GM18507 (cell line): ENCODE results near the gene UFD1.

Experiments
- DNase-seq: peaks from one replicate; pipeline ENCODE4 v3.0.0; 2011; ENCODE audit warnings: low read depth; ENCODE audit not compliant: insufficient read length; ENCODE audit errors: extremely low spot score
- FAIRE-seq: peaks from 2 replicates; lab custom pipeline; 2011; peaks lifted over from hg19 to GRCh38; lab: Jason Lieb, UNC

Gene UFD1

DNA sequence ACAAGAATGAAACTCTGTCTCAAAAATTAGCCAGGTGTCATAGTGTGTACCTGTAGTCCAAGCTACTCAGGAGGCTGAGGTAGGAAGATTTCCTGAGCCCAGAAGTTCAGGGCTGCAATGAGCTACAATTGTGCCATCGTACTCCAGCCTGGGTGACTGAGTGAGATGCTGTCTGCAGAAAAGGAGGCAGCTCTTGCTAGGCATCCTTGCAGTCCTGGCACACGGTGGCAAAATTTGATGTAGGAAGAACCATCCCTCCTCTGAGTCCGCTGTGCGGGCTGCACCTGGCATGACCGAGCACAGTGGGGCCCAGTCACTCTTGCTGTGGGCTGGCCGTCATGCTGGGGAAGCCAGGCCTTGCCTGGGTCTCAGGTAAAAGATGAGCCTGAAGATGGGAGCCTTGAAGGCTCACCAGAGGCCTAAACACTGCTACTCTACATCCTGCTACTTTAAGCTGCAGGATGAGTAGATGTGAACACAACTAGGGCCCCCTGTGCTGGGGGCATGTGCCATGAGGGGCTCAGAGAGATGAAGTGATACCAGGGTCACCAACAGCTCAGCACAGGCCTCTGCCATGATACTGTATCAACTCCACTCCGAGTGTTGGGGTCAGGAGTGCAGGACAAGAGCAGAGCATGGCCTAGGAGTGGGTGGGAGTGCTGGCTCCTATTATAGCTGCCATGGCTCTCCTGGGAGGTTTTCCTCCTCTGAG is 19.3 kb upstream of the UFD1 start:
- FAIRE-seq (no peak), DNase-seq (no peak)

DNA sequence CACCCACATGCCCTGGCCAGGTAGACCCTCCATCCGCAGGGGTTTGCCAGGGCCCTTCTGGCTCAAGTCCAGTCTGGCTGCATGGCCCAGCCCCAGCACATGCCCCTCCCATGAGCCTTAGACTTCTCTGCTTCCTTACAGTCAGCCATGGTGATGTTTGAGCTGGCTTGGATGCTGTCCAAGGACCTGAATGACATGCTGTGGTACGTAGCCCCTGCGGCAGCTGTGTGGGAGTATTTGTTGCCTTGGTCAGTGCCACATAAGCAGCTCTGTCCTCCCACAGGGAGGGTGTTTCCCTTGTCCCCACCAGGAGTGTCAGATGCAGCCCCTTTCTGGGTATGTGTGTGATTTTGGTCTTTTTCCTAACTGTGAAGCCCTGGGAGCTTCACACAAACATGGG is 18.3 kb upstream of the UFD1 start:
- DNase-seq (no peak), FAIRE-seq (no peak)

DNA sequence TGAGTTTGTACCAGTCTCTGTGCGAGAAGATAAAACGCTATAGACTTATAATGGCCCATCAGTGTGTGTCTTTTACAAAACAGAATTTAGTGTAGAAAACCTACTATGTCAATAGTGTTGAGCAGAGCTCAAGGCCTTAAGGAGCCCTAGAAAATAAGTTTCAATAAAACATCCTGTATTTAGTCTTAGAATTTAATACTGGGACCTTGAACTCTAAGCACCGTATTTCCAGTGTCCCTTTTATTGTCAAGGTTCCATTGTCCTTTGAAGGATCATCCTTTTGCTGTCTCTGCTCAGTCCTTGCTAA is 17.3 kb upstream of the UFD1 start:
- no peak for DNase-seq
- no peak for FAIRE-seq

DNA sequence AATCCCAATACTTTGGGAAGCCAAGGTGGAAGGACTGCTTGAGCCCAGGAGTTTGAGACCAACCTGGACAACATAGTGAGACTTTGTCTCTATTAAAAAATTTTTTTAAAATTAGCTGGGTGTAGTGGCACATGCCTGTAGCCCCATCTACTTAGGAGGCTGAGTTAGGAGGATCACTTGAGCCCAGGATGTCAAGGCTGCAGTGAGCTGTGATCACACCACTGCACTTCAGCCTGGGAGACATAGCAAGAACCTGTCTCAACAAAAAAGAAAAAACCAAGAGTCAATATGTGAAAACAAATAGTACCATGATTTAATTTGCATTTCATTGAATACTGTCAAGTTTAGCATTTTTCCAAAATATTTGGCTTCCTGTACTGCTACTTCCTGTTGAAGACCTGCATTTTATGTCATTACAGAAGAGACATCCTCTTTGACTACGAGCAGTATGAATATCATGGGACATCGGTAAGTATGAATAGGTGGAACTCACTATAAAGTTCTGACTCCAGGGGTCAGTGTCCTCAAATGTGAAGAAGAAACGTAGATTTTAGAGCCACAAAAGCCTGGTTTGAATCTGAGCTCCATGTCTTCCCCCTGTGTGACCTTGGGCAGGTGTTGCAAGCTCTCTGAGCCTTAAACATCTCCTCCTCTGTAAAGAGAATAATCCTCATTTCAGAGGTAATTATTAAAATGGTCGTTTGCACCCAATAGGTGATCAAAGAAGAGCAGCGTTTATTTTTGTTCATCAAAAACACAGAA is 16.8 kb upstream of the UFD1 start:
- FAIRE-seq (no peak), DNase-seq (no peak)

DNA sequence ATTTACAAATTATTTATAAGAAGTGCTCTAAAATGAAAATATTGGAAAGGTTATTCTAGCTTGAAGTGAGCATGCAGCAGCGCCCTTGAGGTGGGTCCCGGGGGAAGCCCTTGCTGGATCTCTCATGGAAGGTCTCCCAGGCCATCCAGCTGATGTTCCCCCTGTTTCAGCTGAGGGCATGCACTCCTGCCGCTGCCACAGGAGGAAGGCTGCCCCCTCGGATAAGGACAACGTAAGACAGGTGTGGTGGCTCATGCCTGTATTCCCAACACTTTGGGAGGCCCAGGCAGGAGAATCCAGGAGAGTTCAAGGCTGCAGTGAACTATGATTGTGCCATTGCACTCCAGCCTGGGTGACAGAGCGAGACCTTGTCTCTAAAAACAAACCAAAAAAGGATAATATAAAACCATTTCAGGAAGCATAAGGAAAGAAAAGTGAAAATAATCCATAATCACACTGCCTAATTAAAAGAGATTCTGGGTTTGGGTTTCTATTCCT is 15.7 kb upstream of the UFD1 start:
- DNase-seq: no peak

DNA sequence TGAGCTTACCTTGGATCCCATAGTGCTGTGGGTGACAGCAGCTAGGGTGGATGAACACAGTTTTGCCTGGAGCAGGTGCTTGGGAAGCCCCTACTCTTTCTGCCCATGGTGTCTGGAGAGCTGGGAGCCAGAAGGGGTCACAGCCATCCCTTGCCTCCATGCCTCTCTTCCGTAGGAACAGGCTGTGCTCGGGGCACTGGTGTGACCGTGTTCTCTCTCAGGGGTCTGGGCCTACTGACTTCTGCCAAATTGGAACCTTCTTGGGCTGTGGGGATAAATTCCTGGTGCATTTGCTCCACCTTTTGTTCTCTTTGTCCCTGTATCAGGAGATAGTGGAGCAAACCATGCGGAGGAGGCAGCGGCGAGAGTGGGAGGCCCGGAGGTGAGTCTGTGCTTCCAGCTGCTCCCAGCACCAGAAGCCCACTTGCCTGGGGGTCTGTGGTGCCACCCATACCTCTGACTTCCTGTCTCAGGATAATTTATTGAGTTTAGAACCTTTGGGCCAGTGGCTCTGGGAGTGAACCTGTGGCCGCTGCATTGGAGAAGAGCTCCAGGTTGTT is 15.1 kb upstream of the UFD1 start:
- FAIRE-seq: no peak
- no peak for DNase-seq

More for the DNA sequence above, 15.7 kb upstream of the UFD1 start:
- FAIRE-seq: no peak

DNA sequence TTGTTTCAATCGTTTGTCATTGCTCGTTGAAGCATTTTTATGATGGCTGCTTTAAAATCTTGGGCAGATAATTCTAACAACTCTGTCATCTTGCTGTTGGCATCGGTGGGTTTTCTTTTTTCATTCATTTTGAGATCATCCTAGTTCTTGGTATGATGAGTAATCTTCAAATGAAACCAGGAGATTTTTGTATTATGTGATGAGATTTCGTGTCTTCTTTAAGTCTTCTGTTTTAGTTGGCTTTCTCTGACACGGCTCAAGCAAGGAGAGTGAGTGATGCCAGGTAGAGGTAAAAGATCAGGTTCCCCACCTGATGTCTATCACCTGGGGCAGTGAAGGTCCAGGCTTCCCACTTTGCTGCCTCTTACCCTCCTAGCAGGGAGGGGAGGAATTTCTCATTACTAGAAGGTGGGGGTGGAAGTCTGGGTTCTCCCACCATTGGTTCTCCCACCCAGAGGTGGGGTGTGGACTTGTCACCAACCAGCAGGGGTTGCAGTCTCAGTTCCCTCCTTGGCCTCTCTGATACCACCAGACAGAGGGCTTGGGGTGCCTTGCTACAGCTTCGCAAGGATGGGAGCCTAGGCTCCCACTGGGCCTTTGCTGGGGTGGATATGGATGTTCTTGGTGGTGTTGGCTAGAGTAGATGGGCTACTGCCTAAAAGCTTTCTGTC is 13.6 kb upstream of the UFD1 start:
- no peak for DNase-seq
- no peak for FAIRE-seq

DNA sequence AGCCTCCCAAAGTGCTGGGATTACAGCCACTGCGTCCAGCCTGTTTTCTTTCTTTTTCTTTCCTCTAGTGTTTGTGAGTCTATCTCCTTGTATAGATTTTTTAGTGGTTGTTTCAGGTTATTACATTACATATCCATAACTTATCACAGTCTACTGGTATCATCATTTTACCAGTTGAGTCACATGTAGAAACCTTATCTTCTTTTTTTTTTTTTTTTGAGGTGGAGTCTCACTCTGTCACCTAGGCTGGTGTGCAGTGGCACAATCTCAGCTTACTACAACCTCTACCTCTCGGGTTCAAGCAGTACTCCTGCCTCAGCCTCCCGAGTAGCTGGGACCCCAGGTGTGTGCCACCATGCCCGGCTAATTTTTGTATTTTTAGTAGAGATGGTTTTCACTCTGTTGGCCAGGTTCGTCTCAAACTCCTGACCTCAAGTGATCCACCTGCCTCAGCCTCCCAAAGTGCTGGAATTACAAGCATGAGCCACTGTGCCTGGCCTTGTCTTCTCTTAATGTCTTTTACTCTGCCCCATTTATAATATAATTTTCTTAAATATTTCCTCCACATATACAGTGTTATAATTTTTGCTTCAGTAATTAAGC is 11.7 kb upstream of the UFD1 start:
- no peak for FAIRE-seq
- DNase-seq: no peak

DNA sequence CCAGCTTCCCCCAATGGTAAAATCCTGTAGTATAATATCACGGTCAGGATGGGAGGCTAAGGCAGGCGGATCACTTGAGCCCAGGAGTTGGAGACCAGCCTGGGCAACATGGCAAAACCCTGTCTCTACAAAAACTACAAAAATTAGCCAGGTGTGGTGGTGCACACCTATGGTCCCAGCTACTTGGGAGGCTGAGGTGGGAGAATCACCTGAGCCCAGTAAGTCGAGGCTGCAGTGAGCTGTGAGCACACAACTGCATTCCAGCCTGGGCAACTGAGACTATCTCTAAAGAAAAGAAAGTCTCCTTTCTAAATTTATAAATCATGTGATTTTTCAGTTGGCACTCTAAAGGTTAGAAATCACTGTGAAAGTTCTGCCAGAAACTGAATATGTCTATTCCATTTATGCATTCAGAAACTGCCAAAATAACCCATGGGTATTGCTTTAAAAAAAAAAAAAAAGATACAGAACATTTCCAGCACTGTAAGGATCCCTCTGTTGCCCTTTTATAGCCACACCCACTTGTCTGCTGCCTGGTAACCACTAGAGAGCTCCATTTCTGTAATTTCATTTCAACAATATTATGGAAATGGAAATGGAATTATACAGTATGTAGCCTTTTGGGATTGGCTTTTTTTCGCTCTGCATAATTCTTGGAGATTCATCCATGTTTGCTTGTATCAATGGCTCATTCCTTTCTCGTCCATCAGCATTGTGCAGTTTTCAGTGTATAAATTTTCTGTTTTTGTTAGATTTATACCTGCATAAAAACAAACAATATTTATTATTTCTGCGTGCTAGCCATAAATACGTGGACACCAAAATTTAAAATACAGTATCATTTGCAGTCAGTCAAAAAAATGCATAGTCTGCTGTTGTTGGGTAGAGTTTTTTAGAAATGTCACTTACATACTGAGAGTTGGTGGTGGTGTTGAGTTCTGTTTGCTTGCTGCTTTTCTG is 10.2 kb upstream of the UFD1 start:
- FAIRE-seq (no peak), DNase-seq (no peak)

DNA sequence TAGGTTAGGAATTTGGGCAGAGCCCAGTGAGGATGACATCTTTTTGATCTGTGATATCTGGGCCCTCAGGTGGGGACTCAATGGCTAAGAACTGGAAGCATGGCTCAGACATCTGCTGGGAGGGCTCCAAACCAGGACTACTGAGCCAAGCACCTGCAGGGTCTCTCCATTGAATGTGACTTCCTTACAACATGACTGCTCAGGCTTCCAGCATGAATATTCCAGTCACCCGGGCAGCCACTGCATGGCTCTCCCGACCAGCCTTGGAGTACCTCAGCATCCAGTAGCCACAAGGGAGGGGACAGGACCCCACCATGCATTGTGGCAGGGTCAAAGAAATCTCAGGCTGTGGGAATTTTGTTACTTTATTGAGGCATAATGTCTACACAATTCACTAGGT is 9.3 kb upstream of the UFD1 start:
- FAIRE-seq: no peak
- DNase-seq: no peak

DNA sequence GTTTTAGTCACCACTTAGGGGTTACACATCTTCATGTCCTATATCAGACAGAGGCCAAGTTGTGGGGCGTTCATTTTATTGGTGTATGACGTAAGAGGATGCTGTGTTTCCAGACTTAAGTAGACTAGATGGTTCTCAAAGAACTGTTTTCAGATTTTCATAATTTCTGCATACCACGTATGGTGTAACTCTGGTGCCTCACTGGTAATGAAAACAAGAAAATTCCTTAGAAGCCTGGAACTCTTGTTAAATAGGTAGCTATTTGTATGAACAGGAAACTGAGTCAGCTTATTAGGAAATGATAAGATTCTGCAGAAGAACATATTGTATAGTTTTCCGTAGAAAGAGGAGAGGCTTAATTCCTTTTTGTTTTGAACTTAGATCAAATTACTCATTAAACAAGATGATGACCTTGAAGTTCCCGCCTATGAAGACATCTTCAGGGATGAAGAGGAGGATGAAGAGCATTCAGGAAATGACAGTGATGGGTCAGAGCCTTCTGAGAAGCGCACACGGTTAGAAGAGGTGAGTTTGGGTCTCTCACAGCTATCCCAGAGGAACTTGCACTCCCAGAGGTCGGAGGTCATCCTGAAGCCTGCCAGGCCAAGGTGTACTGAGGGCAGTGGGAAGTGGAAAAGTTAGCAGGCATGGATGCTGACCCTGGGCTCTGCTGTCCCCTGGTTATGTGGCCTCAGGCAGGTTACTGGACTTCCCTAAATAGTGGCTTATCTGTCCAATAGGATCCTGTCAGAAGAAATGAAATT is 4.7 kb upstream of the UFD1 start:
- DNase-seq (no peak), FAIRE-seq (no peak)

DNA sequence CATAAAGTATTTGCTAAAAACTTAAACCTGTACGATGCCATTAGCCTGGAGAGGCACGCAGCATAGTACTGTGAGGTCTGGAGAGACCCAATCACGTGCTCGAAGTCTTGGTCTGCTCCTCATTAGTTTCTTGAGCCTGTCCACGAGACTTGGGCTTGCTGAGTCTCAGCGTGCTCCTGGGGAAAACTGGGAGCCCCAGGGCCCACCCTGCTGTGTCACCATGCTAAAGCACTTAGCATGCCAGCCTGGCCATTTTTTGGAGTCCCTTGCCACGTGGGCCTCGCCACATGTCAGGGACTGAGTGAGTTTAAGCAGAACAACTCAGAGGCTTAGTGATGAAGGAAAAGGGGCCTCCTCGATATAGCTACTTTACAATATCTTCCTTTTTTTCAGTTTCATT is 3.3 kb upstream of the UFD1 start:
- FAIRE-seq: no peak
- no peak for DNase-seq

DNA sequence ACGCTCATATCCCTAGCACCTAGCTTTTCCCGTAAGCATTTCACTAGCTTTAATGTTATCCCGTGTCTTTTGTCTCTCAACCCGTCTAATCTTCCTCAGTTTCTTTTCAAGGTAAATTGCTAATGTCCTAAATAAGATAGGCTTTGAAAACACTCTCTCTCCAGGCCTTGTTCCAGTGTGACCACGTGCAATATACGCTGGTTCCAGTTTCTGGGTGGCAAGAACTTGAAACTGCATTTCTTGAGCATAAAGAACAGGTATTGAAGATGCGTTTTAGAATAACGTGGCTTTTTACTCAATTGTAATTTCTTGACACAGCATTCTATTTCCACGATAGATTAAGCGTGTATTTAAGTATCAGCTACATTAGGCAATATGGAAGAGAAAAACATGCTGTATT is 1.8 kb upstream of the UFD1 start:
- DNase-seq (no peak), FAIRE-seq (no peak)

DNA sequence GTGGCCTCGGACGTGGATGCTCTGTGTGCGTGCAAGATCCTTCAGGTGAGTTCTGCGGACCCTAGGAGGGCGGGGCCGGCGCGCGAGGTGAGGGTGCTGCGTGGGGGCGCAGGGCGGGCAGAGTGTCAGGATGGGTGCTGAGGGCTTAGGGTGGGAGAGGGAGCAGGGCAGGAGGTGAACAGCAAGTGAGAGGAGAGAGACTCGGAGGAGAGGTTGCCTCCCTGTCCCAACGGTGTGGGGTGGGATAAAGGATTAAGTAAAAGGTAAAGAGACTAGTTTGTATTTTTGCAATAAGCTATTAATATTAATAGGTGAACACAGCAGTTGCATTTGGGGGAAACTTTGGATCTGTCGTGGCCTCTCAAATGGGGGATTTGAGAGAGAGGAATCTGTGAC is 1.2 kb upstream of the UFD1 start:
- FAIRE-seq (no peak), DNase-seq (no peak)

DNA sequence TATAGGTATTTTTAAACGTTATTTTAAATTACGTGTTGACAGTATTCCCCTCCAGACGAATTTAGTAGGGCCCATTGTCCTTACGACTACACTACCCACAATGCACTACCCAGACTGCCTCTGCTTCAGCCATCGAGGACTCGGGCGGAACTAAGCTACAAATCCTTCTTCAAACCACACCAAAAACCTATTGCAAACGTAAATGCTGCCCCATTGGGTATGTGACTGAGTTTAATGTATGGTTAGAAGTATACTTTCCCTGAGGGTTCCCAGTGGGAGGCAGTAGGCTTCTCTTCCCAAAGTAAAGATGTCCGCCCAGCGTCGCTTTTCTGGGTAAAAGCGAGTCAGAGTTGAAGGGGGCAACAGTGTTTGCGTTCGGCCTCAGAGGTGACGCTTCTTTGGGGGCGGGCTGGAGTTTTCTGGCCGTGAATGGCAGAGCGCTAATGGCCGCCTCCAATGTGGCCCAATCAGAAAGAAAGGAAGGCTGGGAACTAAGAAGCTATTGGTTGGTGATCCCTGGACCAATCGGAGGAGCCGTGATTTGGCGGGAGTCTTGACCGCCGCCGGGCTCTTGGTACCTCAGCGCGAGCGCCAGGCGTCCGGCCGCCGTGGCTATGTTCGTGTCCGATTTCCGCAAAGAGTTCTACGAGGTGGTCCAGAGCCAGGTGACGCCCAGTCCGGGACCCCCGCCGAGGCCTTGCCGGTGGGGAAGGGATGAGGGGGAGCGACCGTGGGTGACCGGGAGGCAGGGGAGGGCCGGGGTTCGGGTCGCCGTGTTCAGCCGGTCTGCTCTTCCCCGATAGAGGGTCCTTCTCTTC is 571 bp upstream of the UFD1 start, which contains the start of gene CDC45:
Gene CDC45 (plus strand): TSS at position 566 of the 818 bp plus-strand sequence. CDS start 49 bp downstream, at position 615.
- FAIRE-seq: peak; percentile 95
- DNase-seq: peak; percentile 93

DNA sequence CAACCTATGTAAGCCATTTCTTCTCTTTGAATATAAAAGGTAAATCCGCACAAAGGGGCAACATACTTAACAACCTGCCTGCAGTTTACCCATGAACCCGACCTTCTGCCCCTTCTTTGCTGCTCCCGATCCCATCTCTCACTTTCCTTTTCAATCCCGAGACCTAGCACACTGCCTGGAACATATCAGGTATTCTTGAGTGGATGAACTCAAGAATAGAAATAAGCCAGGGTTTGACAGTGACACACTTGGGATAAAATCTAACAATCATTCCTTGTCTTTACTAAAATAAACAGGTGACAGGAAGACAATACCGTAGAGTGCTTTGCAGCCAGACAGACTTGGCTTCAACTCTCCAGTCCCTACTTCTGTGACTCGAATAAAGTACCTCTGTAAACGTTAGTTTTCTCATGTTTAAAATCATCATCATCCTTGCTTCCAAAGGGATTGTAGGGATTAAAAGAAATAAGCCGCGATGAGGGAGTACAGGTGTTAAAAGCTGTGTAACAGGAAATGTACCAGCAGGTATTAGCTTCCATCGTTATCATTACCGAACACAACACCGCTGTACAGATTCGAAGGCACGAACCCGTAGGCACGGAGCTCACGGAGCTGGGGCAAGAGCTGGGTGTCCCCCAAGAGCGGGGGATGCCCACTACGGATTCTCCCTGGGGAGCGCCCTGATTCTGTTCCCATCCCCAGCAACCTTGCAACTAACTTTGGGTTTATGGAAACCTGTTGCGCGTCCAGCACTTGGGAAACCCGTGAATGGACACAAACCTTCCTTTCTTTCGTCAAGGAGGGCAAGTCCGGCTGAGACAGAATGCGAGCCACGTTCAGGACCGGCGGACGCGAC is 720 bp downstream of the UFD1 start:
- DNase-seq (no peak), FAIRE-seq (peak; percentile 39)
